GM21528 (cell line): Measurements from ENCODE around the gene RABIF.
"Not testable (repeated sequence)": the region's sequence is repeated elsewhere in the genome, so short reads cannot be mapped to it uniquely, and the experiment has no call there.

ENCODE experiments used
- ATAC-seq: cut with Tn5 transposase; IDR thresholded peaks from one replicate; pipeline ENCODE4 v1.9.1; 2021; ENCODE audit warnings: mild to moderate bottlenecking, moderate library complexity; ENCODE audit not compliant: unreplicated experiment, low FRiP score

RABIF gene

DNA sequence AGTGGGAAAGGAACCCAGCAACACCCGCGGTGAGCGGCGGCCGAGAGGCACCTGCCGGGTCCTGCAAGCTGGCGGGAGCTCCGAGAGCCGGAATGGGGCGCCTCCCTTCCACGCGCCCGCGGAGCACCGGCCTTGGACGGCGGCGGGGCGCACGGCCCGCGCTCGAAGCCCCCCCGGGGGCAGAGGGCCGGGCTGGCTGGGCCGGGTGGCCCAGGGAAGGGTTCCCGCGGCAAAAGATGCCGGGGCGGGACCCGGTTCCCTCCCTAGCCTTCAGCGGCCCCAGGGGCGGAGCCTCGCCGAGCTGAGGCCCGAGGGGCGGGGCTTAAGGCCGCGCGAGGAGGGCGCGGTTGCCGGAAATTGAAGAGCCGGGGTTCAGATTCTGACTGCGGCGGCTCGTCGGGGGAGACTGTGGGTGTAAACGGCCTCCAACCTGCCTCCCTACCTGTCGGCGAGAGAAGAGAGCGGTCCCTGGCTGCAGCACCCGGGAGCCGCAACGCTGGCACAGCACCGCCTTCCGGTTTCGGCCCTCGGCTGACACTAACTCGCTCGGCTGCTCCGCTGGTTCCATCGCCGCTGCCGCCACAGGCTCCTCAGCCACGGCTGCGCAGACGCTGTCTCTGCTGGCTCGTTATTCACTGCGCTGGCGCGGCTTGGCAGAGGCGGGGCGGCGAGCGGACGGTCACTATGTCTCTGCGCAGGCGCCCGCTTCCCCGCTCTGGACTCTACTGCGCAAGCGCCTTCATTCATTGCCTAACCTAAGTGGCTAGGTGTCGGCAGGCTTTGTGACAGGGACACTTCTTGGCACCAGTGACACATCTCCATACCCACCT lies at the start of gene RABIF:
Gene RABIF (minus strand): TSS at position 619 of the 830 bp plus-strand sequence. CDS start 51 bp downstream, at position 568.
- peak; percentile 90 for ATAC-seq

DNA sequence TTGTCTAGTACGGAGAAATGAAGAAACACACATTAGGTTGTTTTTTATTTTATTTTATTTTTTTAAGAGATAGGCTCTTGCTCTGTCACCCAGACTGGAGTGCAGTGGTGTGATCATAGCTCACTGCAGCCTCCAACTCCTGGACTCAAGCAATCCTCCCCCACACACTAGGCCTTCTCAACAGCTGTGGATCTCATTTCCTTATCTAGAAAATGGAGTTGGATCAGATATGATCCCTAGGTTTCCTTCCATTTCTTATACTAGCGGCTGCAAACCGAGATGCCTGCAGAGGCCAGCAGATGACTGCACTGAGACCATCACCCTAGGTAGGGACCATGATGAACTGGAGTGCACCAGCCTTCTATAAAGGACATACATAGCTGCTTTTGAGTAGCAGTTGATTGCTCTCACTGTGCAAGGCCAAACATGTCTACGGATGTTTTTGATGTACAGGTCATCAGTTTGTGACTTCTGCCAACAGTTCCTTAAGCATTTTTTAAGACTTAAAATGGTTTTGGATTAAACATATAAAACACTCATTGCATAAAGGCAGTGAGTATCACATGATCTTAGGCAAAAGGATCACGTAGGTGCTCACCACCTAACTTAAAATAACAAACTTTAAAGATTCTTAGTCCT lies 49.5 kb upstream of the RABIF start:
- no peak for ATAC-seq

DNA sequence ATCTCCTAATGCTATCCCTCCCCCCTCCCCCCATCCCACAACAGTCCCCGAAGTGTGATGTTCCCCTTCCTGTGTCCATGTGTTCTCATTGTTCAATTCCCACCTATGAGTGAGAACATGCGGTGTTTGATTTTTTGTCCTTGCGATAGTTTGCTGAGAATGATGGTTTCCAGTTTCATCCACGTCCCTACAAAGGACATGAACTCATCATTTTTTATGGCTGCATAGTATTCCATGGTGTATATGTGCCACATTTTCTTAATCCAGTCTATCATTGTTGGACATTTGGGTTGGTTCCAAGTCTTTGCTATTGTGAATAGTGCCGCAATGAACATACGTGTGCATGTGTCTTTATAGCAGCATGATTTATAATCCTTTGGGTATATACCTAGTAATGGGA lies 47.5 kb upstream of the RABIF start:
- not testable (repeated sequence) for ATAC-seq

DNA sequence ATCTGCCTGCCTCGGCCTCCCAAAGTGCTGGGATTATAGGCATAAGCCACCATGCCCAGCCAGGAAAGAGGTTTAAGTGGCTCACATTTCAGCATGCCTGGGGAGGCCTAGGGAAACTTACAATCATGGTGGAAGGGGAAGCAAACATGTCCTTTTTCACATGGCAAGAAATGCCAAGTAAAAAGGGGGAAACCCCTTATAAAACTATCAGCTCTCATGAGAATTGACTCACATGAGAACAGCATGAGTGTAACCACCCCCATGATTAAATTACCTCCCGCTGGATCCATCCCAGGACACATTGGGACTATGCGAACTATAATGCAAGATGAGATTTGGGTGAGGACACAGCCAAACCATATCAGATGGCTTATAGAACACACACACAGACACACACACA lies 46.9 kb upstream of the RABIF start:
- no peak for ATAC-seq

DNA sequence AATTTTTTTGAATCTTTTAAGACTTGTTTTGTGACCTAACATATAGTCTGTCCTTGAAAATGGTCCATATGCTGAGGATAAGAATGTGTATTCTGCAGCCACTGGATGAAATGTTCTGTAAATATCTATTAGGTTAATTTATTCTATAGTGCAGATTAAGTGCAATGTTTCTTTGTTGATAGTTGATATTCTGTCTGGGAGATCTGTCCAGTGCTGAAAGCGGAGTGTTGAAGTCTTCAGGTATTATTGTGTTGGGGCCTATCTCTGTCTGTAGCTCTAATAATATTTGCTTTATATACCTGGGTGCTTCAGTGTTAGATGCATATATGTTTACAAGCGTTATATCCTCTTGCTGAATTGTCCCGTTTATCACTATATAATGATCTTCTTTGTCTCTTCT lies 45.8 kb upstream of the RABIF start:
- ATAC-seq, result no peak

DNA sequence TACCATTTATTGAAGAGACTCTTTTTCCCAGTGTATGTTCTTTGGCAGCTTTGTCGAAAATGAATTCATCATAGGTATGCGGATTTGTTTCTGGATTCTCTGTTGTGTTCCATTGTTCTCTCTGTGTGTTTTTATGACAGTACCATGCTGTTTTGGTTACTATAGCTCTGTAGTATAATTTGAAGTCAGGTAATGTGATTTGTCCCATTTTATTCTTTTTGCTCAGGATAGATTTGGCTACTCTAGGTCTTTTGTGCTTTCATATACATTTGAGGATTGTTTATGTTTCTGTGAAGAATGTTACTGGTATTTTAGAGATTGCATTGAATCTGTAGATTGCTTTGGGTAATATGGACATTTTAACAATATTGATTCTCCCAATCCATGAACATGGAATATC lies 43.5 kb upstream of the RABIF start:
- no peak for ATAC-seq

DNA sequence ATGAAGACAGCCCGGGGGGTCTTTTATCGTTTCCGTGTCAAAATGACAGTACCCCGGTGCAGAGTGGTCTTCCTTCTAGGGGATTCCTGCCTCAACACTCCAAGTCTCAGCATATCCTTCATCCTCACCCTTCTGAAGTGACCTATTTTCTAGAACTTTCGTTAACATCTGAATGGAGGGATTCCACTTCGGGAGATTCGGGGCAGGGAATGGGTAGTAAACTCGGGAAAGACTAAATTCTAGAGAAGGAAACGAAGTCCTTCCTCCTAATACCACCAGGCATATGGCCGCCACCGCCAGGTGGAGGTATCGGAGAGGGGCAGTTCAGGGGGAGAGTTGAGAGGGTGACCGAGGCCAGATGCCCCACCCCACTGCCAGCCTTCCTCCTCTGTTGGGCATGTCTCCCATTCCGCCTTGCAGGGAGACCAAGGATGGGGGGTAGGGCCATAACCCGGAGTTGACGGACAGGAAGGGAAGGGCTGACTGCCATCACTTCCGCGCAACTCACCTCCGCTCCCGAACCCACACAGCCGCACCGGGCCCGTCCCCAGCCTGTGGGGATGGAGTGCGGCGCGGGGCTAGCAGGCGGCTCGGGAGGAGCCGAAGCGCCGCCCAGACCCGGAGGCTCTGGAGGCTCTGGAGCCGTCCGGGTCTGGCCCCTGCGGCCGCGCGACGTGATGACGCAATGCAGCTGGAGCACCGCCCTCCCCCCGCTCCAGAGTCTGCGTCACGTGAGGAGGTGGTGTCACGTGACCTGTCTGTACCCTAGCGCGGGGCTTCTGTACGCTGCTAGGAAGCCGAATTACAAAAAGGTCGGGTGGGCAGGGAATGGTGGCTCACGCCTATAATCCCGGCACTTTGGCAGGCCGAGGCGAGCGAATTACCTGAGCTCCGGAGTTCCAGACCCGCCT lies 37.9 kb upstream of the RABIF start, which contains the start of gene KLHL12:
Gene KLHL12 (minus strand): TSS at position 654 of the 911 bp plus-strand sequence. CDS start 2,072 bp downstream, outside the sequence.
- peak; percentile 87 for ATAC-seq

DNA sequence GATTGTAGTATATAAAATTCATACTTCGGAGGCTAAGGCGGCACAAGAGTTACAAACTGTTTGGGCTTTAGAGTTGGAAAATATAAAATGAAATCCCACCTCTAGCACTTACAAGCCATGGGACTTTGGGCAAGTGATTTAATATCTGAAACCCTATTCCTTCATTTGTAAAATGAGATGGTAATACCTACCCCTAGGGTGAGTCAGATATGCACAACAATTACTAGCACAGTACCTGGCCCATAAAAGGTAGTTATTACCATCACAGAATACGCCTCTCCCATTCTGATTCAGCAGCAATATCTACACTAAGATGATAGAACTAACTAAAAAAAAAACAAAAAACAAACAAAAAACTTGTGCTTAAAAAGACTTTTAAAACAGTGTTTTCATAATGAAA lies 34.6 kb upstream of the RABIF start:
- no peak for ATAC-seq

DNA sequence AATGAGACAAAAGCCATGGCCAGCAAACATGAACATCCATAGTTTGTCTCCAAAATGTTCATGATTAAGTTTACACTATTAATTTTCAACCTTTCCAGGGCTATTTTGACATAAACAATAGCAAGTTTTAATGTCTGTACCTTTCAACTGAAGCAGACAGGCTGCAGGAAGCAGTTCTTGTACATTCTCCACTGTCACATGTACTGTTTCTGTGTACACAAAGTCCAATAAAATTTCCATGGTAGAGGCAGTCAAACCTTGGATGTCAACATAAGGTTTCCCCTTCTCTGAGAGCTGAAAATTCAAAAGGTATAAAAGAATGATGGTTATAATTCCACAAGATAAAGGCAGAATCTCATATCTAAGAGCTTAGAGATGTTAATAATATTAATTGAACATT lies 30.7 kb upstream of the RABIF start:
- ATAC-seq, result no peak

DNA sequence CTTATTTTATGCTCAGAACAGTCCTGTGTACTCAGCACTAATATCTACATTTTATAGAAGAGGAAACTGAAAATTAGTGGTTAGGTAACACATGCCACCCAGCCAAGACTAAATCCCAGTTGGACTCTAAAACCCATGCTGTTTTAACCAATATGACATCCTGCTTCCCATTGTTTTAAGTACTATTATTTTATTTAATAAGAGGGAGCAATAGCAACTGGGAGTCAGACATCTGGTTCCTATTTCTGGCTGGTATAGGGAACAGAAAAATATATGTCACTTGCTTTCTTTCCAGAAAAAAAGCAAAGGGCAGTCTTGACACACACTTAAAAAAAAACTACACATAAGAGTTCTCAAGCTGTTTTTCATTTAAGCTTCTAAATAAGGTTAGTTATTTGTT lies 26.2 kb upstream of the RABIF start:
- ATAC-seq, result no peak

DNA sequence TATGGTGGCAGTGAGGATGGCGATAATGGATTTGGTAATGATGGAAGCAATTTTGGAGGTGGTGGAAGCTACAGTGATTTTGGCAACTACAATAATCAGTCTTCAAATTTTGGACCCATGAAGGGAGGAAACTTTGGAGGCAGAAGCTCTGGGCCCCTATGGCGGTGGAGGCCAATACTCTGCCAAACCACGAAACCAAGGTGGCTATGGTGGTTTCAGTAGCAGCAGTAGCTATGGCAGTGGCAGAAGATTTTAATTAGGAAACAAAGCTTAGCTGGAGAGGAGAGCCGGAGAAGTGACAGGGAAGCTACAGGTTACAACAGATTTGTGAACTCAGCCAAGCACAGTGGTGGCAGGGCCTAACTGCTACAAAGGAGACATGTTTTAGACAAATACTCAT lies 23.5 kb upstream of the RABIF start:
- ATAC-seq, result not testable (repeated sequence)

DNA sequence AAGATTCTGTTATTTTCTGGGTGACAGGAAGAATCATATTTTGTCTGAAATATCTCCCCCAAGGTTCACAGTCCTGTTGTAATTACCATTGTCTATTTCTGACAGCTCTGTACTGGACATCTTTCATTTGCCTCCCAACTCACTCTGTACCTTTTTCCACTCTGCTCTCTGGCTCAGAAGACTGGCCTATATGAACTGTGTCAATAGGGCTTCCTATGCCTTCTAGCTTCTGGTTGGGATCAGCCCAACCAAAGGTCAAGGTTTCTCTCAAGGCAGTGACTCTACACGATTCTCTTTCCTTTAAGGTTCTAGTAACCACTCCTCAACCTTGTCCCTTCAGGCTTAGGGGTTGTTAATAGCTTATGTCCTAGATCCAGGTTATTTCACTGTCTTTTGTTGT lies 20.5 kb upstream of the RABIF start:
- ATAC-seq, result no peak

DNA sequence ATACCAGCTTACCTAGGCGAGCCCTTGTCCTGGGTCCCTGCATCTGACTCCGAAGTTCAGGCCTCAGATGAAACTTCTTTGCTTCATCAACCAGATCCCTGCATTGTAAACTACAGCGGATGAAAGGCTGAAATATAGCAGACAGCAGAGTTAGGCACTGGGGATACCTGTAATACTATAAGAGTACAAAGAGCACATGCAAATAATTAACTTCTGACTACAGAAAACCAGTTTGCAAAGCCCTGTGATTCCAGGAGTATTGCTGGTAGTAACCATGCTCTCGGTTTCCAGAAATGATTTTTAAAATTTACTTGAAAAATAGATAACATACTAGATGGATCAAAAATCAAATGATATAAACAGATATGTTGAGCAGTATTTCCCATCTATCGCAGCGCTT lies 20.0 kb upstream of the RABIF start:
- no peak for ATAC-seq

DNA sequence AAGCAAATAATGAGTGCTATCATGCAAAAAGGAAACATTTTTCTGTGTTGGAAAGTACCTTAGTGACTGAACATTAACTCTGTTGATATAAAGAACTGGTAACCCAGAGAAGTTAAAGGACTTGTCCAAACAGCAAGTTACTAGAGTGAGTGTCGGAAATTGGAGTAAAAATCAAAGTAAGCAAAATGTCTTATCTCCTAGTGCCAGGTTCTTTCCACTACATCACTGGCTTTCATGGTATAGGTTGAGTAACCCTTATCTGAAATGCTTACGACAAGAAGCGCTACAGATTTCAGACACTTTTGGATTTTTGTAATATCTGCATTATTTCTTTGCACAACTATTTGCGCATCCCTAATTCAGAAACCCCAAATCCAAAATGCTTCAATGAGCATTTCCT lies 16.4 kb upstream of the RABIF start:
- no peak for ATAC-seq

DNA sequence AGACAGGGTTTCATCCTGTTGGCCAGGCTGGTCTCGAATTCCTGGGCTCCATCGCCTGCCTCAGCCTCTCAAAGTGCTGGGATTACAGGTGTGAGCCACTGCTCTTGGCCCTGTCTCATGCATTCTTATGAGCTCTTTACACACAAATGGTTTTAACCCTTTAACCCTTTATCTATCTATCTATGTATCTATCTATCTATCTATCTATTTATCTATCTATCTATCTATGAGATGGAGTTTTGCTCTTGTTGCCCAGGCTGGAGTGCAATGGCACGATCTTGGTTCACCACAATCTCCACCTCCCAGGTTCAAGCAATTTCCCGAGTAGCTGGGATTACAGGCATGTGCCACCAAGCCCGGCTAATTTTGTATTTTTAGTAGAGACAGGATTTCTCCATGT lies 14.9 kb upstream of the RABIF start:
- ATAC-seq, result not testable (repeated sequence)

DNA sequence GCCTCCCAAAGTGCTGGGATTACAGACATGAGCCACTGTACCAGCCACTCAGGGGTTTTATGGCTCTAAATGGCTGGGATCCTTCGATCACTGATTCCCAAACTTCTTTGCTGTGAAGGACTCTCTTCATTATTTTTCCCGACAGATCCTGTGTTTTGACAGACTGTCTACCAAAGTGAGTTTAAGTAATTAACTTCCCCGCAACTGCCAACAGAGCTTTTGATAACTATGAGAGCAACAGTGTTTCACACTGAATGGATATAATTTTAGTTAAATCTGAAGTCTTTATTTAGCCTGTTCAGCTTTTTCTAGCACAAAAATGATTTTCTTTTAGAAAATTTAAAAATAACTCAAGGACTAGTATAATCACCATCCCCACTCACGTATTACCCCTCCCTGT lies 12.6 kb upstream of the RABIF start:
- no peak for ATAC-seq

DNA sequence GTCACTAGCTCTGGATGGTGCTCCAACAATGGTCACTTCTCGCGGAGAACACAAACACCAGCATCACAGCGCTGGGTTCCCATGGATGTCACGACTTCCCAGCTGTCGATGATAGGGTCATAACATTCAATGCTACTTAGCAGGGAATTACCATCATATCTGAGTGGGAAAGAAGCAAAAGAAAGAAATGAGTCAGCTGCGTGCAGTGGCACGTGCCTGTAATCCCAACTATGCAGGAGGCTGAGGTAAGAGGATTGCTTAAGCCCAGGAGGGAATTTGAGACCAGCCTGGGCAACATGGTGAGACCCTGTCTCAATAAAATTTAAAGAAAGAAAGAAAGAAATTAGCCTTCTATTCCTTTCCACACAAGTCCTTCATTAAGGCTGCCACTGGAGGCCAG lies 3.6 kb upstream of the RABIF start:
- ATAC-seq, result no peak

DNA sequence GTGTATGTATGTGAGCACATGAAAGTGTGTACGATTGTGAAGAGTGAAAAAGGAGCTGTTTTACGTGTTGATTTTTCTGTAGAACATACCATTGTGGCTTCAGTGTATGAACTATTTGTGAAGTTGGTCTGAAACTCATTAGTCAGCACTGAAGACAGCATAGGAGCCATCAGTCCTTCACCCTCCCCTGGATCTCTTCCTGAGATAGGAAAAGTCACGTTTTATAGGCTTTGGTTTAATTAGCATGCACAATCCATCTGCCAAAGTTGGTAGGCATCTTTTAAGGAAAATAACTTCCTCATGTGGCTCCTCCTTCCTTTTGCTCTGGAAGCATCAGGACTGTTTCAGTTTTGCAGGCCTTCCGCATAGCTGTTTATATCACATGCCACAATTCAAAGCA lies 1.4 kb upstream of the RABIF start:
- ATAC-seq, result no peak

DNA sequence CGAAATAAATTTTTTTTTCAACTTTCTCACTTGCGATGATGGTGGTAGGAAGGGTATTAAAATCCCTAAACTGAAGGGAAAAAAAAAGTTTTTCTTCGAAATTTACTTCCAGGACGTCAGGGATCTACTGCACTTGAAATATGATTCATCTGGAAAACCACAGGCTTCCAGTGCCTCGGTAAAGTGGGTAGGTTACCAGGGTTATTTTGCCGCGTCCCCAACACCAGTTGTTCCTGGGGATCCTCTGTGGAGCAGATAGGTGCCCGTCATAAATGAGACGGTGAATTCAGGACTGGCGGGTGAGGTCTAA lies 773 bp downstream of the RABIF start:
- ATAC-seq, result no peak

DNA sequence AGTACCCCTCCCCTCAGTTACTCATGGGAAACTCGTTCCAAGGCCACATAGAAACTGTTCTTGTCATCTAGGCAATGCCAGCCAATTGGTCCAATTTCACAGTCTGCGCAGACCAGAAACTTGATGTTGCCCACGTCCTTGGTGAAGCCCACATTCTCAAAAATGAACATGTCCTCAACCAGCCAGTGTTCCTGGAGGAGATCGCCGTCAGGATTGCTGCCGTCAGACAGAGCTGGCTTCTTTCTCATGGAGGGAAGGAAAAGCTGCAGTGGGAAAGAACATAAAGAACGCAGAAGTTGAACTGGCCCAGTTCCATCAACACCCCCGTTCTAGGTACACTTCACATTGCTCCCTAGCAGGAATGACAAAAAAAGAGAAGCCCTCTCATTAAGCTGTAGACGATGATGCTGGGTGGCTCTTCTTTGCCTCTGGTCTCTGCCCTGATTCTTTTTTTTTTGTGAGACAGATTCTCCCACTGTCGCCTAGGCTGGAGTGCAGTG lies 7.9 kb downstream of the RABIF start:
- no peak for ATAC-seq

DNA sequence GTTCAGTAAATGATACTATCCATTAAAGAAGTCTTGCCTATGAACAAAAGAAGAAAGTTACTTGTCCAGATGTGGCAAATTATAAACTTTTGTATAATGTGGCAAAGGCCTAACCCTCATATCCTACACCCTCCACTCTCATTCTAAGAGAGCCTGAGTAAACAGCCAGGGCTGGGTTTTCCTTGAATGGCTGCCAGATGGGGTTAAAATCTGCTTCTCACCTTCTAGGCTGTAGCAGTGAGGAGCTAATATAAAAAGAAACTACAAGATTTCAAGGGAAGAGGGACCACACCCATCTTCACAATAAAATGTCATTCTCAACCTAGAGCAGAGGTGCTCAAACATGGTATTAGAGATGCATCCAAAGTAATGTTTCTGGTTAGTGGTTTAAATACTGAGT lies 8.9 kb downstream of the RABIF start:
- no peak for ATAC-seq
